GM12878 (cell line): ENCODE measurements around the gene HIP1. TPM values are rescaled to one million over a fixed set of nuclear protein-coding genes. Genes with fewer than 3 reads are reported as not detected.

ENCODE experiments used
- ATAC-seq: fragments of 200-7000 bp; cut with Tn5 transposase; 3 replicates; pipeline ENCODE4 v1.9.1; 2020; ENCODE audit warnings: mild to moderate bottlenecking, moderate library complexity
- BruUV-seq: library from RNA; stranded (reverse); fragments of 400-500 nt; replicated peaks from 2 replicates; lab custom pipeline; 2021; lab: Mats Ljungman, UMichigan
- CTCF ChIA-PET: fragments of 300-600 bp; sonication (Branson Sonifier 250); formaldehyde crosslinking; extraction: SDS; loops from one replicate; lab custom pipeline; 2021; ENCODE audit warnings: inconsistent platforms; lab: Yijun Ruan, JAX
- POLR2A ChIA-PET: fragments of 350-600 bp; formaldehyde crosslinking; extraction: SDS; loops from one replicate; lab custom pipeline; 2021; ENCODE audit warnings: inconsistent platforms; lab: Charles Lee
- RAD21 ChIA-PET: fragments of 300-600 bp; sonication (Branson Sonifier 250); formaldehyde crosslinking; loops from one replicate; lab custom pipeline; 2023; ENCODE audit warnings: antibody characterized with exemption; ENCODE audit not compliant: unreplicated experiment; lab: Charles Lee
- SMC1A ChIA-PET: fragments of 300-600 bp; sonication (Branson Sonifier 250); formaldehyde crosslinking; loops from one replicate; lab custom pipeline; 2023; ENCODE audit not compliant: unreplicated experiment, uncharacterized antibody; lab: Charles Lee
- DNase-seq: peaks from one replicate; pipeline ENCODE4 v3.0.0-alpha.2; 2011; ENCODE audit warnings: low read depth, low spot score
- FAIRE-seq: peaks from 3 replicates; lab custom pipeline; 2011; peaks lifted over from hg19 to GRCh38; lab: Jason Lieb, UNC
- H2AFZ ChIP-seq: 2 replicates; pipeline ENCODE4 v1.6.0; 2011; ENCODE audit warnings: low read depth, low read length, control low read depth; ENCODE audit not compliant: control insufficient read depth
- H3K27ac ChIP-seq: 2 replicates; pipeline ENCODE4 v1.5.1; 2011; ENCODE audit warnings: control low read depth; ENCODE audit not compliant: control insufficient read depth, insufficient read depth
- H3K27me3 ChIP-seq, 2 experiments: replicated peaks in 1 of 2; 2 replicates each; pipeline versions ENCODE4 v1.6.0 to v1.6.1; 2011; ENCODE audit warnings: low read length in 1 of 2; ENCODE audit not compliant: control insufficient read depth in 2 of 2, insufficient read depth in 2 of 2
- H3K36me3 ChIP-seq, 2 experiments: 2 replicates each; pipeline ENCODE4 v1.5.1; 2011; ENCODE audit warnings: low read length in 1 of 2; ENCODE audit not compliant: control insufficient read depth in 2 of 2, insufficient read depth in 2 of 2
- H3K4me1 ChIP-seq: 2 replicates; pipeline ENCODE4 v1.6.1; 2011; ENCODE audit warnings: mild to moderate bottlenecking, low read length, moderate library complexity, mixed read lengths; ENCODE audit not compliant: control insufficient read depth, insufficient read depth
- H3K4me2 ChIP-seq: 2 replicates; pipeline ENCODE4 v1.6.0; 2011; ENCODE audit warnings: control low read depth; ENCODE audit not compliant: control insufficient read depth, insufficient read depth
- H3K4me3 ChIP-seq: fragments of 200-600 bp; sonication (generic); 2 replicates; pipeline ENCODE4 v1.5.1; 2016
- H3K79me2 ChIP-seq: 2 replicates; pipeline ENCODE4 v1.6.0; 2011; ENCODE audit warnings: low read length; ENCODE audit not compliant: control insufficient read depth, insufficient read depth
- H3K9ac ChIP-seq: 2 replicates; pipeline ENCODE4 v1.8.0; 2011; ENCODE audit warnings: low read length, control low read depth, mixed read lengths; ENCODE audit not compliant: control insufficient read depth, insufficient read depth
- H3K9me3 ChIP-seq: replicated peaks from 3 replicates; pipeline ENCODE4 v1.5.1; 2011; ENCODE audit warnings: mild to moderate bottlenecking, low read length; ENCODE audit not compliant: control insufficient read depth, insufficient read depth
- H4K20me1 ChIP-seq: 2 replicates; pipeline ENCODE4 v1.6.0; 2011; ENCODE audit not compliant: control insufficient read depth, insufficient read depth
- CEBPB ChIP-seq, 2 experiments: fragments of 150-350 bp in 1 of 2; IDR thresholded peaks; 2 replicates each; pipeline ENCODE4 v1.6.1; 2012 to 2014; ENCODE audit warnings: low read depth in 2 of 2, low read length in 2 of 2, borderline replicate concordance in 1 of 2, inconsistent platforms in 1 of 2
- EED ChIP-seq: sonication (generic); IDR thresholded peaks from 2 replicates; pipeline ENCODE4 v1.6.1; 2016; ENCODE audit warnings: antibody characterized with exemption, low read depth
- SRF ChIP-seq, 2 experiments: IDR thresholded peaks; 2 replicates each; pipeline ENCODE4 v1.6.1; 2011; ENCODE audit warnings: low read depth in 2 of 2, low read length in 2 of 2, mild to moderate bottlenecking in 1 of 2, moderate library complexity in 1 of 2
- WRNIP1 ChIP-seq: IDR thresholded peaks from 2 replicates; pipeline ENCODE4 v1.6.1; 2011; ENCODE audit warnings: low read depth, low read length, improper control_type of control experiment, borderline replicate concordance
- WGBS: methylation state at CpG from one replicate; pipeline ENCODE4 v1.1.6; 2016; ENCODE audit warnings: low lambda C conversion rate; ENCODE audit not compliant: insufficient replicate concordance, insufficient coverage; ENCODE audit errors: missing lambda C conversion rate; 5-methylcytosine and 5-hydroxymethylcytosine counted together
- in situ Hi-C: fragments of 300-500 bp; cut with MboI; formaldehyde crosslinking; loops from 9 replicates; pipeline ENCODE4 v1.14.3; 2018; ENCODE audit warnings: mixed read lengths
- intact Hi-C: fragments of 100-400 bp; cut with micrococcal nuclease; formaldehyde crosslinking; loops from one replicate; pipeline ENCODE4 v1.14.2; 2022; ENCODE audit not compliant: unreplicated experiment
- polyA plus RNA-seq, 11 experiments: library from polyadenylated mRNA; depleted of rRNA in 4 of 11; unstranded in 6 of 11; stranded (reverse) in 5 of 11; fragments of >200 nt; fragmentation: Nextera tagmentation in 4 of 11; fragmentation: Illumina TruSeq in 1 of 11; extraction: Ambion mirVana in 4 of 11; extraction: Trizol in 1 of 11; gene quantifications; 1 replicate in 1 of 11; 2 replicates in 10 of 11; pipeline versions ENCODE4 v1.2.1 to v1.2.3, GENCODE V29; 2011 to 2016; ENCODE audit warnings: inconsistent platforms in 2 of 11, missing spikeins in 2 of 11, low read depth in 1 of 11
- total RNA-seq, 4 experiments: library from RNA; depleted of rRNA in 3 of 4; stranded (reverse); fragments of >200 nt in 3 of 4; fragmentation: Illumina TruSeq in 1 of 4; extraction: Trizol in 1 of 4; gene quantifications; 2 replicates each; pipeline versions ENCODE4 v1.2.1 to v1.2.3, GENCODE V29; 2013 to 2021

HIP1 gene
- total and polyA plus RNA-seq, 10 of the 15 experiments (the other 5 are each of a cell fraction or from before 2014, with no cell fraction given), result 1.2 to 9.7 (median 3.2) TPM

GRCh38 chr7:75629044-75629443 lies 109.7 kb downstream of the HIP1 start:
- no TSS peak for BruUV-seq
- intact Hi-C loops (no loop called here), in situ Hi-C loops (no loop called here)
- H3K79me2 ChIP-seq, result no peaks in the 10 kb centered on the region
- DNase-seq, result no peak
- no peak overlapping the region for H3K27ac ChIP-seq
- TF ChIP-seq SRF (IDR thresholded peaks at IDR 0.05; ENCODE audit: low read depth in 2 of 2, low read length in 2 of 2) (no peak), WRNIP1 (no peak), CEBPB (IDR thresholded peaks at IDR 0.05; ENCODE audit: borderline replicate concordance in 1 of 2, low read depth in 2 of 2, low read length in 2 of 2) (no peak)
- TF ChIP-seq, all 136 proteins: peak for 0
- Histone ChIP-seq H3K4me2 (no peak overlapping the region), H3K36me3 (no peaks in the 10 kb centered on the region), H3K27me3 (no peaks in the 10 kb centered on the region), H3K4me1 (no peaks in the 10 kb centered on the region; the same call in 1 of the 2 replicates), H3K4me3 (no peak overlapping the region), H4K20me1 (no peaks in the 10 kb centered on the region), H3K9ac (no peak overlapping the region), H2AFZ (no peak overlapping the region), H3K9me3 (peaks cover 5% of the 10 kb centered on the region; the same call in 2 of the 3 replicates)
- SMC1A ChIA-PET, result no interaction called here
- WGBS, result 52% methylated on average over 8 of the region's 8 CpGs
- no peak for ATAC-seq
- POLR2A ChIA-PET, result no interaction called here
- FAIRE-seq, result no peak
- CTCF ChIA-PET, result no interaction called here
- RAD21 ChIA-PET, result no interaction called here

GRCh38 chr7:75628055-75628454 lies 110.7 kb downstream of the HIP1 start:
- ChIA-PET CTCF (no interaction called here), SMC1A (no interaction called here), RAD21 (no interaction called here), POLR2A (interaction anchor here (0.5 kb wide), 1 partner anchor 9 kb away, joined by 4 read pairs; no protein-coding TSS in a partner anchor)
- no peak overlapping the region for H3K9ac ChIP-seq
- no peak overlapping the region for H3K27ac ChIP-seq
- no peaks in the 10 kb centered on the region for H3K79me2 ChIP-seq
- DNase-seq, result no peak
- FAIRE-seq, result no peak
- H3K9me3 ChIP-seq, result peaks cover 5% of the 10 kb centered on the region; the same call in 2 of the 3 replicates
- TF ChIP-seq EED, result no peak
- no peaks in the 10 kb centered on the region for H3K27me3 ChIP-seq
- H3K36me3 ChIP-seq, result no peaks in the 10 kb centered on the region
- no peaks in the 10 kb centered on the region; the same call in 1 of the 2 replicates for H3K4me1 ChIP-seq
- no peak overlapping the region for H2AFZ ChIP-seq
- intact Hi-C loops, result no loop called here
- in situ Hi-C loops, result no loop called here
- no peak overlapping the region for H3K4me3 ChIP-seq
- BruUV-seq, result no TSS peak
- no peaks in the 10 kb centered on the region for H4K20me1 ChIP-seq
- H3K4me2 ChIP-seq, result no peak overlapping the region
- ATAC-seq, result no peak
